K562 (cell line): Measurements from ENCODE around the gene ADAM8. TPM values are rescaled to one million over a fixed set of nuclear protein-coding genes. Genes with fewer than 3 reads are reported as not detected.

Experiments
- BHLHE40 ChIP-seq: IDR thresholded peaks from 2 replicates; pipeline ENCODE4 v1.6.1; 2011; ENCODE audit warnings: low read length, improper control_type of control experiment
- CBX8 ChIP-seq: fragments of 200-600 bp; sonication (generic); IDR thresholded peaks from 2 replicates; pipeline ENCODE4 v1.6.1; 2012; ENCODE audit warnings: borderline replicate concordance, mixed run types, low read depth, mild to moderate bottlenecking, moderate library complexity, mixed read lengths, low read length, control low read depth, inconsistent platforms; ENCODE audit not compliant: poor library complexity, severe bottlenecking; ENCODE audit errors: extremely low read depth
- CHD1 ChIP-seq: fragments of 200-600 bp; sonication (generic); IDR thresholded peaks from one replicate; pipeline ENCODE4 v1.6.1; 2012; ENCODE audit warnings: mild to moderate bottlenecking, moderate library complexity, low read length, inconsistent platforms
- DIDO1 ChIP-seq: fragments of 450-650 bp; IDR thresholded peaks from 2 replicates; pipeline ENCODE4 v1.6.1; 2016; ENCODE audit warnings: low read depth, missing biosample characterization, missing genetic modification characterization
- ELF1 ChIP-seq: fragments of 200-800 bp; sonication (Bioruptor generic); IDR thresholded peaks from 2 replicates; pipeline ENCODE4 v1.6.1; 2016; ENCODE audit warnings: missing genetic modification characterization, missing compliant biosample characterization
- MBD2 ChIP-seq: sonication (generic); IDR thresholded peaks from 2 replicates; pipeline ENCODE4 v1.6.1; 2016; ENCODE audit warnings: low read depth, borderline replicate concordance
- NCOR1 ChIP-seq: fragments of 450-650 bp; IDR thresholded peaks from 2 replicates; pipeline ENCODE4 v1.6.1; 2016; ENCODE audit warnings: mild to moderate bottlenecking, moderate library complexity
- NFATC3 ChIP-seq: fragments of 450-650 bp; IDR thresholded peaks from 2 replicates; pipeline ENCODE4 v1.6.1; 2017; ENCODE audit warnings: mild to moderate bottlenecking
- NFIX ChIP-seq: fragments of 250-450 bp; sonication (Bioruptor Pico); IDR thresholded peaks from 2 replicates; pipeline ENCODE4 v1.4.0; 2020; ENCODE audit warnings: low read depth, mild to moderate bottlenecking, moderate library complexity
- POLR2AphosphoS2 ChIP-seq: IDR thresholded peaks from 2 replicates; pipeline ENCODE4 v1.6.1; 2012; ENCODE audit warnings: low read length, improper control_type of control experiment
- RBM14 ChIP-seq: fragments of 200-400 bp; formaldehyde crosslinking; IDR thresholded peaks from 2 replicates; pipeline ENCODE4 v1.6.1; 2018; ENCODE audit warnings: low read depth, mild to moderate bottlenecking, low read length, moderate library complexity, borderline replicate concordance; ENCODE audit not compliant: insufficient read depth
- SMAD4 ChIP-seq: fragments of 250-450 bp; sonication (Bioruptor Pico); conservative IDR thresholded peaks from 2 replicates; pipeline ENCODE4 v1.8.0; 2021; ENCODE audit warnings: inconsistent platforms, mild to moderate bottlenecking, moderate library complexity
- STAT5B ChIP-seq: fragments of 250-450 bp; sonication (Bioruptor Pico); IDR thresholded peaks from 2 replicates; pipeline ENCODE4 v1.8.0; 2021; ENCODE audit warnings: mild to moderate bottlenecking, inconsistent platforms
- ZNF431 ChIP-seq: sonication (generic); formaldehyde crosslinking; IDR thresholded peaks from 2 replicates; pipeline ENCODE4 v1.8.0; 2022; ENCODE audit warnings: mild to moderate bottlenecking, missing genetic modification reagents
- ZNF436 ChIP-seq: fragments of 250-450, 450-650 bp; sonication (Bioruptor Pico); formaldehyde crosslinking; IDR thresholded peaks from 2 replicates; pipeline ENCODE4 v1.7.0; 2020; ENCODE audit warnings: mild to moderate bottlenecking
- ZNF583 ChIP-seq: fragments of 250-450 bp; sonication (Bioruptor Pico); IDR thresholded peaks from 2 replicates; pipeline ENCODE4 v1.4.0; 2020
- polyA plus RNA-seq, 8 experiments: library from polyadenylated mRNA; depleted of rRNA in 4 of 8; stranded (reverse) in 5 of 8; unstranded in 3 of 8; fragments of >200 nt; fragmentation: Nextera tagmentation in 2 of 8; fragmentation: Illumina TruSeq in 1 of 8; extraction: Ambion mirVana in 2 of 8; extraction: Trizol in 1 of 8; gene quantifications; 2 replicates each; pipeline versions ENCODE4 v1.2.1 to v1.2.3, GENCODE V29; 2011 to 2014; ENCODE audit warnings: inconsistent platforms in 1 of 8, missing spikeins in 1 of 8
- total RNA-seq, 7 experiments: library from RNA; depleted of rRNA in 6 of 7; stranded (reverse); fragments of >200 nt in 6 of 7; fragmentation: Illumina TruSeq in 2 of 7; extraction: Trizol in 2 of 7; gene quantifications; 2 replicates each; pipeline versions ENCODE4 v1.2.1 to v1.2.3, GENCODE V29; 2011 to 2021; ENCODE audit warnings: low replicate concordance in 1 of 7
- TF ChIP-seq, protein P1 (sequence below), 2 experiments: fragments of 250-450 bp in 1 of 2; fragments of 450-650 bp in 1 of 2; sonication (Bioruptor Pico) in 1 of 2; IDR thresholded peaks; 2 replicates each; pipeline versions ENCODE4 v1.6.1 to v1.8.0; 2016 to 2021; ENCODE audit warnings: mild to moderate bottlenecking in 2 of 2, moderate library complexity in 2 of 2, missing compliant biosample characterization in 1 of 2, missing genetic modification characterization in 1 of 2
- TF ChIP-seq, protein P2 (sequence below): IDR thresholded peaks from 2 replicates; pipeline ENCODE4 v1.6.1; 2011; ENCODE audit not compliant: insufficient read length; ENCODE audit errors: extremely low read depth
- TF ChIP-seq, protein P3 (sequence below): sonication (generic); formaldehyde crosslinking; IDR thresholded peaks from 2 replicates; pipeline ENCODE4 v1.8.1; 2022; ENCODE audit warnings: missing genetic modification reagents
- TF ChIP-seq, protein P4 (sequence below): fragments of 450-650 bp; IDR thresholded peaks from 2 replicates; pipeline ENCODE4 v1.6.1; 2016; ENCODE audit warnings: missing biosample characterization, missing genetic modification characterization

Gene ADAM8
- total and polyA plus RNA-seq, 9 of the 15 experiments (the other 6 are each of a cell fraction or from before 2014, with no cell fraction given): 0.07 to 7.0 (median 1.1) TPM

DNA sequence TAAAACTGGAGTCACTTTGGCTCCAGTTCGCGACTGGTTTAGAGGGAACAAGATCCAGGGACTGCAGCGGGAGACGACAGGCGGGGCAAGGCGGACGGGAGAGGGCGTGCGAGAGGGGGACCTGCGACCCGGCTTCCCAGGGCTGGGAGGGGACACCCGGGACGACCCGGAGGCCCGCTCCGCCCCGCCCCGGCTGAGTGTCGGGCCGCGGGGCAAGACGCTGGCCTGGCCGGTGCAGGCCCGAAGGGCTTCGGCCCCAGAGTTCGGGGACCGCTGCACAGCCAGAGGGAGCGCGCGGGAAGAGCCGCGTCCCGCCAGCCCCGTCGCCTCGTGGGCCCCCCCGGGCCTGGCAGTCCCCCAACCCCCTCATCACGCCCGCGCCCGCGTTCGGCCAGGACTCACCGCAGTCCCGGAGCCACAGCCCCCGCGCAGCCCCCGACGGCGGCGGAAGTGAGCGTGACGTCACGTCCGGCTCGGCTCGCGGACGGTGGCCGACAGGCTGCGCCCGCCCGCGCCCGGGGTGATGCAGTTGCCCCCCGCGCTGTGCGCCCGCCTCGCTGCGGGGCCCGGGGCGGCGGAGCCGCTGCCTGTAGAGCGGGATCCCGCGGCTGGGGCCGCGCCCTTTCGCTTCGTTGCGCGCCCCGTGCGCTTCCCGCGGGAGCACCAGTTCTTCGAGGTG is 31.9 kb upstream of the ADAM8 start, which contains the start of the genes TUBGCP2 and ZNF511 (continued):
- TF ChIP-seq NCOR1 (0 out of 2 replicates have a peak, but pooled peaks have one; percentile 31), BHLHE40 (no peak), RBM14 (no peak), STAT5B (CRISPR knock-in tag) (no peak), POLR2AphosphoS2 (no peak), DIDO1 (tag) (no peak), SMAD4 (CRISPR knock-in tag) (peak; percentile 39; the same call in 1 of the 2 replicates), ZNF436 (CRISPR knock-in tag) (no peak), NFATC3 (no peak), NFIX (no peak), ZNF583 (CRISPR knock-in tag) (no peak), CHD1 (no peak), MBD2 (peak; percentile 40; the same call in 1 of the 2 replicates), CBX8 (no peak), ZNF431 (no peak), ELF1 (tag) (no peak)
- TF ChIP-seq, protein P1, sequence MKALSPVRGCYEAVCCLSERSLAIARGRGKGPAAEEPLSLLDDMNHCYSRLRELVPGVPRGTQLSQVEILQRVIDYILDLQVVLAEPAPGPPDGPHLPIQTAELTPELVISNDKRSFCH (CRISPR knock-in tag; IDR thresholded peaks at IDR 0.05): no peak
- TF ChIP-seq, protein P1 (tag; IDR thresholded peaks at IDR 0.05): peak; percentile 40; the same call in 1 of the 2 replicates
- TF ChIP-seq, protein P2, sequence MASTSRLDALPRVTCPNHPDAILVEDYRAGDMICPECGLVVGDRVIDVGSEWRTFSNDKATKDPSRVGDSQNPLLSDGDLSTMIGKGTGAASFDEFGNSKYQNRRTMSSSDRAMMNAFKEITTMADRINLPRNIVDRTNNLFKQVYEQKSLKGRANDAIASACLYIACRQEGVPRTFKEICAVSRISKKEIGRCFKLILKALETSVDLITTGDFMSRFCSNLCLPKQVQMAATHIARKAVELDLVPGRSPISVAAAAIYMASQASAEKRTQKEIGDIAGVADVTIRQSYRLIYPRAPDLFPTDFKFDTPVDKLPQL: no peak
- TF ChIP-seq, protein P3, sequence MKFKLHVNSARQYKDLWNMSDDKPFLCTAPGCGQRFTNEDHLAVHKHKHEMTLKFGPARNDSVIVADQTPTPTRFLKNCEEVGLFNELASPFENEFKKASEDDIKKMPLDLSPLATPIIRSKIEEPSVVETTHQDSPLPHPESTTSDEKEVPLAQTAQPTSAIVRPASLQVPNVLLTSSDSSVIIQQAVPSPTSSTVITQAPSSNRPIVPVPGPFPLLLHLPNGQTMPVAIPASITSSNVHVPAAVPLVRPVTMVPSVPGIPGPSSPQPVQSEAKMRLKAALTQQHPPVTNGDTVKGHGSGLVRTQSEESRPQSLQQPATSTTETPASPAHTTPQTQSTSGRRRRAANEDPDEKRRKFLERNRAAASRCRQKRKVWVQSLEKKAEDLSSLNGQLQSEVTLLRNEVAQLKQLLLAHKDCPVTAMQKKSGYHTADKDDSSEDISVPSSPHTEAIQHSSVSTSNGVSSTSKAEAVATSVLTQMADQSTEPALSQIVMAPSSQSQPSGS (CRISPR knock-in tag): peak; percentile 58; the same call in 1 of the 2 replicates
- TF ChIP-seq, protein P4, sequence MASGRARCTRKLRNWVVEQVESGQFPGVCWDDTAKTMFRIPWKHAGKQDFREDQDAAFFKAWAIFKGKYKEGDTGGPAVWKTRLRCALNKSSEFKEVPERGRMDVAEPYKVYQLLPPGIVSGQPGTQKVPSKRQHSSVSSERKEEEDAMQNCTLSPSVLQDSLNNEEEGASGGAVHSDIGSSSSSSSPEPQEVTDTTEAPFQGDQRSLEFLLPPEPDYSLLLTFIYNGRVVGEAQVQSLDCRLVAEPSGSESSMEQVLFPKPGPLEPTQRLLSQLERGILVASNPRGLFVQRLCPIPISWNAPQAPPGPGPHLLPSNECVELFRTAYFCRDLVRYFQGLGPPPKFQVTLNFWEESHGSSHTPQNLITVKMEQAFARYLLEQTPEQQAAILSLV (tag): no peak
